K562 (cell line): ENCODE data around the gene SEC14L1.

Experiments
- POLR2A ChIP-seq: fragments of 450-650 bp; conservative IDR thresholded peaks from 2 replicates; pipeline ENCODE4 v1.6.1; 2016
- RBM22 ChIP-seq: fragments of 200-400 bp; formaldehyde crosslinking; IDR thresholded peaks from 2 replicates; pipeline ENCODE4 v1.6.1; 2018; ENCODE audit warnings: low read length, low read depth; ENCODE audit not compliant: poor library complexity, severe bottlenecking
- YY1 ChIP-seq, 3 experiments: IDR thresholded peaks; 2 replicates each; pipeline ENCODE4 v1.6.1; 2011; ENCODE audit warnings: low read length in 2 of 3, mild to moderate bottlenecking in 2 of 3, moderate library complexity in 2 of 3, borderline replicate concordance in 1 of 3, control low read depth in 1 of 3, low read depth in 1 of 3; ENCODE audit not compliant: insufficient read depth in 3 of 3, insufficient replicate concordance in 2 of 3, control insufficient read depth in 1 of 3, insufficient read length in 1 of 3; ENCODE audit errors: extremely low read depth in 1 of 3
- TF ChIP-seq, protein P1 (sequence below): fragments of 450-650 bp; IDR thresholded peaks from 2 replicates; pipeline ENCODE4 v1.6.1; 2016; ENCODE audit warnings: low read depth, mild to moderate bottlenecking, moderate library complexity

DNA sequence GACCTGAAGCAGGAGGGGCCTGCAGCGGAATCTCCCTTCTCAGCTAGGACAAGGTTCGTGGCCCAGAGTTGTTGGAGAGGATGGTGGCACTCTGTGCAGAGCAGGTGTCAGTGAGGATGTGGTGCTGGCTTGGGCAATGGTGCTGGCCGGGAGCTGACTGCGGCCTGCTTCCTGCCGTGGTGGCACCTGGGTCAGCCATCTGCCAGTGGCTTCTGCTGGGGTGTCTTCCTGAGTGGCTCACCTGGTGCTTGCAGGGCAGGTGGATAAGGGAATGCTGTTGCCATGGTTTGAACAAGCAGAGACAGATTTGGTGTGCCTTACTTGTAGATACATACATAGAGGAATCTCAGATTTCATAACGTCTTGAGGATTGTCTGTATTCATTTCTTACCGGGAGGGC lies 69.6 kb downstream of the SEC14L1 start:
- TF ChIP-seq POLR2A (no peak), RBM22 (no peak), YY1 (IDR thresholded peaks at IDR 0.05; ENCODE audit: borderline replicate concordance in 1 of 3, control insufficient read depth in 1 of 3, extremely low read depth in 1 of 3, insufficient read depth in 3 of 3, insufficient read length in 1 of 3, insufficient replicate concordance in 2 of 3, low read depth in 1 of 3, low read length in 2 of 3) (no peak)
- TF ChIP-seq, protein P1, sequence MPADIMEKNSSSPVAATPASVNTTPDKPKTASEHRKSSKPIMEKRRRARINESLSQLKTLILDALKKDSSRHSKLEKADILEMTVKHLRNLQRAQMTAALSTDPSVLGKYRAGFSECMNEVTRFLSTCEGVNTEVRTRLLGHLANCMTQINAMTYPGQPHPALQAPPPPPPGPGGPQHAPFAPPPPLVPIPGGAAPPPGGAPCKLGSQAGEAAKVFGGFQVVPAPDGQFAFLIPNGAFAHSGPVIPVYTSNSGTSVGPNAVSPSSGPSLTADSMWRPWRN, result no peak
